Fibroblast of mammary gland (primary cell): ENCODE data around the gene TP53AIP1.

Source experiments
- DNase-seq: peaks from one replicate; pipeline ENCODE4 v3.0.0-alpha.2; 2010; ENCODE audit warnings: low read depth
- H3K4me3 ChIP-seq: 2 replicates; pipeline ENCODE4 v1.5.1; 2011; ENCODE audit warnings: low read depth, mild to moderate bottlenecking, low read length, moderate library complexity; ENCODE audit not compliant: control insufficient read depth
- CTCF ChIP-seq: conservative IDR thresholded peaks from 2 replicates; pipeline ENCODE4 v1.5.1; 2011; ENCODE audit warnings: low read depth, low read length, inconsistent platforms; ENCODE audit not compliant: control insufficient read depth, insufficient read depth

Gene TP53AIP1

GRCh38 chr11:128910576-128910975 is 32.1 kb downstream of the TP53AIP1 start:
- TF ChIP-seq CTCF = no peak

GRCh38 chr11:128909438-128910125 is 33.1 kb downstream of the TP53AIP1 start:
- TF ChIP-seq CTCF = no peak
- H3K4me3 ChIP-seq = no peak overlapping the region
- no peak for DNase-seq

More at GRCh38 chr11:128910576-128910975, 32.1 kb downstream of the TP53AIP1 start:
- no peak for DNase-seq
- H3K4me3 ChIP-seq = no peak overlapping the region

- DNase-seq = peak; percentile 78
- TF ChIP-seq CTCF = no peak
- peak overlapping the region; percentile 16 for H3K4me3 ChIP-seq
Observed at GRCh38 chr11:128908391-128909246, 34.1 kb downstream of the TP53AIP1 start.

- no peak for DNase-seq
Observed at GRCh38 chr11:128907585-128907984, 35.1 kb downstream of the TP53AIP1 start.

GRCh38 chr11:128906185-128907050 is 36.3 kb downstream of the TP53AIP1 start:
- TF ChIP-seq CTCF = no peak
- no peak for DNase-seq
- H3K4me3 ChIP-seq = no peak overlapping the region

More at GRCh38 chr11:128907585-128907984, 35.1 kb downstream of the TP53AIP1 start:
- no peak for TF ChIP-seq CTCF
- no peak overlapping the region for H3K4me3 ChIP-seq
